IMR-90 (cell line): ENCODE data around the gene TP53BP2. TPM values are rescaled to one million over a fixed set of nuclear protein-coding genes. Genes with fewer than 3 reads are reported as not detected.
A peak's percentile ranks its signal among the peaks of the same experiment; 100 is the strongest.

Experiments
- ATAC-seq: fragments of 200-7000 bp; cut with Tn5 transposase; 2 replicates; pipeline ENCODE4 v1.9.1; 2020; ENCODE audit warnings: low read depth, mild to moderate bottlenecking, moderate library complexity
- BruUV-seq: library from RNA; stranded (reverse); fragments of 400-500 nt; replicated peaks from 2 replicates; lab custom pipeline; 2021; lab: Mats Ljungman, UMichigan
- CTCF ChIA-PET: fragments of 300-600 bp; formaldehyde crosslinking; extraction: SDS; loops from one replicate; lab custom pipeline; 2021; ENCODE audit warnings: antibody characterized with exemption; lab: Yijun Ruan, JAX
- POLR2A ChIA-PET: fragments of 300-600 bp; sonication (Branson Sonifier 250); formaldehyde crosslinking; loops from one replicate; lab custom pipeline; 2022; ENCODE audit warnings: antibody characterized with exemption; ENCODE audit not compliant: unreplicated experiment; lab: Charles Lee
- DNase-seq: peaks from one replicate; pipeline ENCODE4 v3.0.0; 2013
- H2AFZ ChIP-seq: replicated peaks from 2 replicates; pipeline ENCODE3; 2013; ENCODE audit warnings: low read length, mild to moderate bottlenecking; ENCODE audit not compliant: poor library complexity
- H2AK5ac ChIP-seq: 2 replicates; pipeline ENCODE4 v1.6.1; 2013; ENCODE audit warnings: low read depth, low read length, inconsistent platforms
- H2AK9ac ChIP-seq: replicated peaks from 2 replicates; pipeline ENCODE3; 2013; ENCODE audit warnings: mild to moderate bottlenecking, low read depth, low read length, moderate library complexity; ENCODE audit not compliant: poor library complexity
- H2BK120ac ChIP-seq: 2 replicates; pipeline ENCODE4 v1.6.1; 2013; ENCODE audit warnings: low read depth, low read length, inconsistent platforms
- H2BK15ac ChIP-seq: 3 replicates; pipeline ENCODE4 v1.6.1; 2013; ENCODE audit warnings: low read depth, low read length, inconsistent platforms
- H2BK20ac ChIP-seq: 2 replicates; pipeline ENCODE4 v1.6.1; 2013; ENCODE audit warnings: low read depth, mild to moderate bottlenecking, inconsistent platforms, low read length, moderate library complexity
- H2BK5ac ChIP-seq: 2 replicates; pipeline ENCODE4 v1.6.1; 2013; ENCODE audit warnings: mild to moderate bottlenecking, low read depth, low read length, inconsistent platforms; ENCODE audit not compliant: poor library complexity, severe bottlenecking
- H3K14ac ChIP-seq: replicated peaks from 2 replicates; pipeline ENCODE4 v1.6.1; 2013; ENCODE audit warnings: low read depth, low read length, inconsistent platforms
- H3K18ac ChIP-seq: 2 replicates; pipeline ENCODE4 v1.6.1; 2013; ENCODE audit warnings: low read depth, low read length, control low read depth
- H3K23ac ChIP-seq: 2 replicates; pipeline ENCODE4 v1.6.1; 2013; ENCODE audit warnings: low read depth, low read length, inconsistent platforms
- H3K27ac ChIP-seq: 2 replicates; pipeline ENCODE4 v1.5.1; 2013; ENCODE audit warnings: mild to moderate bottlenecking, control low read depth, low read length; ENCODE audit not compliant: insufficient read depth
- H3K27me3 ChIP-seq: 2 replicates; pipeline ENCODE4 v1.6.1; 2013; ENCODE audit warnings: low read length; ENCODE audit not compliant: control insufficient read depth, insufficient read depth
- H3K36me3 ChIP-seq: 2 replicates; pipeline ENCODE4 v1.6.1; 2013; ENCODE audit warnings: low read length, mixed read lengths; ENCODE audit not compliant: control insufficient read depth, insufficient read depth
- H3K4ac ChIP-seq: 2 replicates; pipeline ENCODE4 v1.6.1; 2013; ENCODE audit warnings: low read depth, low read length, inconsistent platforms
- H3K4me1 ChIP-seq: 2 replicates; pipeline ENCODE4 v1.6.1; 2013; ENCODE audit warnings: low read length, mixed read lengths; ENCODE audit not compliant: control insufficient read depth, insufficient read depth
- H3K4me2 ChIP-seq: 2 replicates; pipeline ENCODE4 v1.6.1; 2013; ENCODE audit warnings: low read depth, mild to moderate bottlenecking, control low read depth, low read length, moderate library complexity
- H3K4me3 ChIP-seq: 2 replicates; pipeline ENCODE4 v1.5.1; 2013; ENCODE audit warnings: low read depth, mild to moderate bottlenecking, control low read depth, low read length, moderate library complexity; ENCODE audit not compliant: insufficient read depth
- H3K56ac ChIP-seq: 2 replicates; pipeline ENCODE4 v1.6.1; 2013; ENCODE audit warnings: low read length, inconsistent platforms; ENCODE audit not compliant: insufficient read depth; ENCODE audit errors: extremely low read depth
- H3K79me1 ChIP-seq, 2 experiments: 2 replicates each; pipeline ENCODE4 v1.6.1; 2013; ENCODE audit warnings: low read length in 2 of 2, inconsistent platforms in 1 of 2, low read depth in 1 of 2
- H3K9ac ChIP-seq: 2 replicates; pipeline ENCODE4 v1.6.1; 2013; ENCODE audit warnings: low read depth, low read length, control low read depth
- H3K9me1 ChIP-seq: 2 replicates; pipeline ENCODE4 v1.6.1; 2013; ENCODE audit warnings: low read length, inconsistent platforms; ENCODE audit not compliant: insufficient read depth
- H3K9me3 ChIP-seq: 2 replicates; pipeline ENCODE4 v1.6.1; 2013; ENCODE audit warnings: low read length; ENCODE audit not compliant: control insufficient read depth, insufficient read depth
- H4K20me1 ChIP-seq: 2 replicates; pipeline ENCODE4 v1.6.1; 2013; ENCODE audit warnings: low read length, inconsistent platforms; ENCODE audit not compliant: insufficient read depth
- H4K5ac ChIP-seq: 2 replicates; pipeline ENCODE4 v1.6.1; 2013; ENCODE audit warnings: mild to moderate bottlenecking, low read depth, low read length, control low read depth
- H4K8ac ChIP-seq, 2 experiments: 2 replicates each; pipeline ENCODE4 v1.6.1; 2013; ENCODE audit warnings: low read depth in 2 of 2, low read length in 2 of 2, control low read depth in 1 of 2, inconsistent platforms in 1 of 2
- H4K91ac ChIP-seq: 2 replicates; pipeline ENCODE4 v1.6.1; 2013; ENCODE audit warnings: low read depth, low read length, inconsistent platforms; ENCODE audit not compliant: insufficient read depth
- CEBPB ChIP-seq: IDR thresholded peaks from 2 replicates; pipeline ENCODE4 v1.6.1; 2012; ENCODE audit warnings: low read depth, low read length, improper control_type of control experiment
- CHD1 ChIP-seq: IDR thresholded peaks from 2 replicates; pipeline ENCODE4 v1.6.1; 2012; ENCODE audit warnings: low read depth, low read length, improper control_type of control experiment
- FOS ChIP-seq: fragments of 150-350 bp; IDR thresholded peaks from 2 replicates; pipeline ENCODE4 v1.6.1; 2016; ENCODE audit warnings: low read depth, low read length
- MAFK ChIP-seq: IDR thresholded peaks from 2 replicates; pipeline ENCODE4 v1.6.1; 2012; ENCODE audit warnings: low read depth, low read length, improper control_type of control experiment
- MAZ ChIP-seq: IDR thresholded peaks from 2 replicates; pipeline ENCODE4 v1.6.1; 2012; ENCODE audit warnings: low read depth, mild to moderate bottlenecking, low read length, improper control_type of control experiment, moderate library complexity, borderline replicate concordance
- MXI1 ChIP-seq: IDR thresholded peaks from 2 replicates; pipeline ENCODE4 v1.6.1; 2012; ENCODE audit warnings: low read depth, mild to moderate bottlenecking, low read length, moderate library complexity, borderline replicate concordance
- NFE2L2 ChIP-seq: fragments of 150-350 bp; IDR thresholded peaks from 2 replicates; pipeline ENCODE4 v1.6.1; 2016; ENCODE audit warnings: low read depth, mild to moderate bottlenecking, low read length
- POLR2A ChIP-seq: IDR thresholded peaks from 2 replicates; pipeline ENCODE4 v1.6.1; 2012; ENCODE audit warnings: mild to moderate bottlenecking, low read depth, low read length
- RCOR1 ChIP-seq: IDR thresholded peaks from 2 replicates; pipeline ENCODE4 v1.6.1; 2012; ENCODE audit warnings: mild to moderate bottlenecking, low read length, improper control_type of control experiment; ENCODE audit not compliant: insufficient replicate concordance
- RFX5 ChIP-seq: IDR thresholded peaks from 2 replicates; pipeline ENCODE4 v1.8.0; 2012; ENCODE audit warnings: low read depth, mild to moderate bottlenecking, low read length, moderate library complexity
- SMC3 ChIP-seq: fragments of 150-350 bp; IDR thresholded peaks from 2 replicates; pipeline ENCODE4 v1.6.1; 2016; ENCODE audit warnings: low read depth, mild to moderate bottlenecking, antibody characterized with exemption, low read length, moderate library complexity
- WGBS, 2 experiments: methylation state at CpG; one replicate each; pipeline versions ENCODE4 v1.1.5 to v1.1.7; 2013; ENCODE audit warnings: missing lambda C conversion rate in 2 of 2; ENCODE audit not compliant: insufficient read length in 1 of 2; ENCODE audit errors: extremely low coverage in 2 of 2; 5-methylcytosine and 5-hydroxymethylcytosine counted together
- dilution Hi-C: fragments of 300-500 bp; cut with HindIII; formaldehyde crosslinking; loops from one replicate; pipeline ENCODE4 v1.14.3; 2018; ENCODE audit warnings: low sequenced_read_pairs; ENCODE audit not compliant: unreplicated experiment
- in situ Hi-C: fragments of 300-500 bp; cut with MboI; formaldehyde crosslinking; loops from 3 replicates; pipeline ENCODE4 v1.14.3; 2019; ENCODE audit warnings: low sequenced_read_pairs, inconsistent platforms, mixed read lengths
- intact Hi-C: fragments of 100-400 bp; cut with micrococcal nuclease; formaldehyde crosslinking; loops from 2 replicates; pipeline ENCODE4 v1.10.0; 2022
- polyA plus RNA-seq, 3 experiments: library from polyadenylated mRNA; depleted of rRNA; stranded (reverse); fragments of >200 nt; gene quantifications; 2 replicates each; pipeline ENCODE4 v1.2.3, GENCODE V29; 2012; ENCODE audit warnings: low replicate concordance in 1 of 3
- total RNA-seq: library from RNA; depleted of rRNA; stranded (reverse); fragments of >200 nt; gene quantifications from 2 replicates; pipeline ENCODE4 v1.2.3, GENCODE V29; 2012
- TF ChIP-seq, protein P1 (sequence below): fragments of 150-350 bp; IDR thresholded peaks from 2 replicates; pipeline ENCODE4 v1.6.1; 2017; ENCODE audit warnings: mild to moderate bottlenecking, antibody characterized with exemption, low read length, low read depth

The TP53BP2 gene
- total and polyA plus RNA-seq, 2 of the 4 experiments (the other 2 are of a cell fraction): 19.9 to 35.0 TPM

- no peak overlapping the region for H2AFZ ChIP-seq
- TF ChIP-seq CHD1 (no peak), RFX5 (no peak), MAZ (no peak), POLR2A (no peak), MXI1 (no peak), SMC3 (no peak), MAFK (no peak), CEBPB (no peak), NFE2L2 (no peak), FOS (no peak), RCOR1 (no peak)
- TF ChIP-seq, protein P1, sequence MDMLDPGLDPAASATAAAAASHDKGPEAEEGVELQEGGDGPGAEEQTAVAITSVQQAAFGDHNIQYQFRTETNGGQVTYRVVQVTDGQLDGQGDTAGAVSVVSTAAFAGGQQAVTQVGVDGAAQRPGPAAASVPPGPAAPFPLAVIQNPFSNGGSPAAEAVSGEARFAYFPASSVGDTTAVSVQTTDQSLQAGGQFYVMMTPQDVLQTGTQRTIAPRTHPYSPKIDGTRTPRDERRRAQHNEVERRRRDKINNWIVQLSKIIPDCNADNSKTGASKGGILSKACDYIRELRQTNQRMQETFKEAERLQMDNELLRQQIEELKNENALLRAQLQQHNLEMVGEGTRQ: no peak
- no peak overlapping the region for H3K4me3 ChIP-seq
- peak overlapping the region; percentile 37; the same call in 1 of the 2 replicates for H3K27ac ChIP-seq
- BruUV-seq: no TSS peak
- H2AK5ac ChIP-seq: no peak overlapping the region
- H3K14ac ChIP-seq: no peak overlapping the region
- H3K18ac ChIP-seq: no peak overlapping the region
- CTCF ChIA-PET: interaction anchor here (0.7 kb wide), 1 partner anchor 127 kb away, joined by 7 read pairs; no protein-coding TSS in a partner anchor
- peak overlapping the region in 1 of 2 experiments; percentile 24; a peak in 1 of 4 replicates for H4K8ac ChIP-seq
- no peaks in the 10 kb centered on the region for H3K36me3 ChIP-seq
- POLR2A ChIA-PET: no interaction called here
- peak overlapping the region; percentile 33 for H2BK5ac ChIP-seq
- no peak overlapping the region for H2BK120ac ChIP-seq
- peaks cover 31% of the 10 kb centered on the region for H3K4me1 ChIP-seq
- DNase-seq (peak; percentile 55), ATAC-seq (peak; percentile 27)
- no peak overlapping the region for H3K9ac ChIP-seq
- H2AK9ac ChIP-seq: no peak overlapping the region
- no CpG with 5 or more reads among the region's 1 CpG for WGBS, 2 experiments
- H3K23ac ChIP-seq: 0 out of 2 replicates have a peak overlapping the region, but pooled peaks have one; percentile 9
- no peak overlapping the region for H4K91ac ChIP-seq
- no peak overlapping the region for H2BK15ac ChIP-seq
- H4K5ac ChIP-seq: no peak overlapping the region
- peaks cover 75% of the 10 kb centered on the region for H4K20me1 ChIP-seq
- H3K4me2 ChIP-seq: peak overlapping the region; percentile 52
- H3K4ac ChIP-seq: no peak overlapping the region
- intact Hi-C loops (no loop called here), dilution Hi-C loops (no loop called here), in situ Hi-C loops (no loop called here)
- H3K9me1 ChIP-seq: peaks cover 26% of the 10 kb centered on the region
- H3K56ac ChIP-seq: no peak overlapping the region
- no peak overlapping the region for H2BK20ac ChIP-seq
- no peaks in the 10 kb centered on the region for H3K27me3 ChIP-seq
- H3K79me1 ChIP-seq: peaks cover 15 to 71% of the 10 kb centered on the region in 2 experiments; a peak in 3 of 4 replicates
- H3K9me3 ChIP-seq: no peaks in the 10 kb centered on the region
Observed at GRCh38 chr1:223837206-223837605, 8.5 kb downstream of the TP53BP2 start.
